ENCODE results near the gene PCGF2.
A peak's percentile ranks its signal among the peaks of the same experiment; 100 is the strongest.

The PCGF2 gene

DNA sequence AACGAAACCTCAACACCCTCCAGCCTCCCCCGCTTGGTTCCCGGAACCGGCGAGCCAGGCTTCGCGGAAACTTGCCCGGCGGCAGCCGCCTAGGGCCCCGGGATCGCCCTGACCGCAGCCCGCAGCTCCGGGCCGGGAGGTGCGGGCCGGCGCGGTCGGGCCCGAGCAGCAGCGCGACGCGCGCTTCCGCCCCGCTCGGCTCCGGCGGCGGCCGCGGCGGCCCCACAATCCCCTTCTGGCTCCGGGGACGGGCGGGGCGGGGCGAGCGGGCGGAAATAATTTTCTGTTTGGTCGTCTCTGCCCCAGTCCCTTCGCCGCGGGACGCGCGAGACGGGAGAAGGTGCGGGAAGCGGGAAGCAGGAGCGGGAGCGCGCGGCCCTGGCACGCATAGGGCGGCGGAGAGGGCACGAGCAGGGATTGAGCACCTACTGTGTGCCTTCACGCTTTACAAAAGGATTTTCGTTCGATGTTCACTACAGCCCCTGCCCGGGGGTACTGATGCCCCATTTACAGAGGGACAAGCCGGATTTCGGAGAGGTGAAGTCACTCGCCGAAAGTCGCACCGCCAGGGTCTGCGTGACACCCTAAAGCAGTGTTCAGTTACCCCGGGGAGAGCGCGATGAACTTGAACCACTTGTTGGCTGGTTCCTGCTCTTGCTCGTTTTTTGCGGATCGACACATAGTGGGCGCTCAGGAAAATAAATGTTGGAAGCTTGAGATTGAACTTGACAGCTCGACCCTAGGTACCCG is 45.8 kb downstream of the PCGF2 start:
- DNase-seq = peak; percentile 89 to 94

DNA sequence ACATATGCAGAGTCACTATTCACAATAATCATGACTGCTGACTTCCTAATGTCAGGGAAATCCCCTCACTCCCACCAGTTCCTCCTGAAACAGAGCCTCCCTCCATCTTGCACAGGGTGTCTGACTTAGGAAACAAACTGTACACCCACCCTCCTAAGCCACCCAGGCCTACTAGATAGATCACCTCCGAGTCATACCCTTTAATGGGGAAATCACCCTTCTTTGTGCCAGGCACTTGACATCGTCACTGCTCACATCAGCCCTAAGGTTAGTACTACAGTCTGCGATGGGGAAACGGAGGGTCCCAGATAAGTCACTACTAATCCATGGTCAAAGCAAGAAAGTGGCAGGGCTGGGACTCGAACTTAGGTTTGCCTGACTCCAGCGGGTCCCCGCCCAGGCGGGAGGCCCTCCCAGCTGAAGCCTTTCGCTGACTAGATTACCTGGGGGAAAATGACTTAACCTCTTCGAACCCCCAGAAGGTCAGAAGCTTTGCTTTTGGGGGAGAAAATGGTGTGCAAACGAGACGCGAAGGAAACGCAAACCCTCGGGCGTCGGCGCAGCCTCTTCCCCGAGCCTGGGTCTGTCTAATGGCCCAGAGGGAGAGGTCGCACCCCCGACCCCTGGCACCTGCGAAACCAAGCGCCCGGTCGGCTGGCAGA is 46.5 kb downstream of the PCGF2 start:
- peak; percentile 85 to 86 for DNase-seq

DNA sequence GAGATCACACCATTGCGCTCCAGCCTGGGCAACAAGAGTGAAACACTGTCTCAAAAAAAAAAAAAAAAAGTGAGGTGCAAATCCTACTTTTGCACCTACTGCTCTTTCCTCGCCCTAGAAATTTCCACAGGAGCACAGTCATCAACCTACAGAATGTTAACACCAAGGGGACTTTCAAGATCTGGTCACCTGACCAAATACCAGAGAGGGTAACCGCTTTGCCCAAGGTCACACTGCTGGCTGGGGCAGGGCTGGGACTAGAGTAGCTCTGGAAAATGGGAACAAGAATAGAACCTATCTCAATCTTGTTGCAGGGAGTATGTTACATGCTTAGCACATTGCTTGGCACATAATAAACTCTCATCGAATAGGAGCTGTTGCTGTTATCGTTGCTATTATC is 49.4 kb downstream of the PCGF2 start:
- no peak for DNase-seq

DNA sequence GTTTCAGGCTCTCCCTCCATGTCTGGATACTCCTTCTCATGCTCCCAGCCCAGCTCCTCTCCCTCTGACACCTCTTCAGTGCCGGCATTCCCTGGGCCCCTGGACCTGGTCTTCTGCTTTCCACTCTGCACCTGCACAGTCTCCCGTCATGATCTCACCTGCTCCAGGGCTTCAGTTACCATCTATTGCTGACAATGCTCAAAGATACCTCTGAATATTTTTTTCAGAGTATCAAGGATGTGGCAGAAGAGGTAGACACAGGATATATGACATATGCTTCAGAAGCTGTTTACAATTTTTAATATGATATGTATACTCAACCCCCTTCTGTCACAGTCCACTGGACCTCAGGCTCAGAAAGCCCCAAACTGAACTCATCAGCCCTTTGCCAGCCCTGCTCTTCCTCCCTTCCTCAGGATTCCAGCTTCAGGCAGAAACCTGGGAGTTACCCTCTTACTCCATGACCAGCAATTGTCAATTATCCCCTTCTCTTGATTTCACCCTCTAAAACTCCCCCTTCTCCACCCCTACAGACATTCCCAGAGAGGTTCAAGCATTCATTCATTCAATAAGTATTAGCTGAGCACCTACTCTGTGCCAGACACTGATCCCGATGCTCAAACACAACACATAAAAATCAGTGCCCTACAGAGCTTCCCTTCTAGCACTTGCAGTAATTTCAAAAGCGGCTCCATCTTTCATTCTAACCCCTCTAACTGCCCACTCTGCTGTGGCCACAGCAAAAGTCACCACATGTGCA is 50.9 kb downstream of the PCGF2 start:
- no peak for DNase-seq

DNA sequence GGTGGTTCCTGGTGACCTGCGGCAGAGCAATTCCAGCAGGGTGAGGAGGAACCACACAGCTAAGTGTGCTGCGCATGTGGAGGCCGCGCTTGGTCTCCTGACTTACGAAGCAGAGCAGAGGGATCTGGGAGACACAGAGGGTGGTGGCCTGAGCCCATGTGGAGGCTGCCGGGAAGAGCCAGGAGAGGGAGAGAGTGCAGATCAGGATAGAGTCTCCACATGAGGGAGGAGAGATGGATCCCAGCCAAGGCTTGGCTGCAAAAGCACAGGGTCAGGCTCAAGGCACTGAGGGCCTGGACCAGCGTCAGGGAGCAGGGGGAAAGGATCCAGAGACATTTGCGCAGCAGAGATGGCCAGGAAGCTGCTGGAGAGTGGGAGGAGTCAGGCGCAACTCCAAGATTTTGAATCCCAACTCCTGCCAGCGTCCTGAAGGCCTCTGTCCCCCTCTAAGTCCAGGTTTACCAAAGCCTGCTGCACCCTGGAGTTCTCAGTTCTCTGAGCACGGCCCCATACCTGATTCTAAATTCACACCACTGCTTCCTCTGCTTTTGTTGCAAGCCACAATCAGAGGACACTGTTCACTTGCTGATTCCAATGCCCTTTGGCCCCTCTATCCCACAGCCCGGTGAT is 54.3 kb downstream of the PCGF2 start:
- no peak for DNase-seq

DNA sequence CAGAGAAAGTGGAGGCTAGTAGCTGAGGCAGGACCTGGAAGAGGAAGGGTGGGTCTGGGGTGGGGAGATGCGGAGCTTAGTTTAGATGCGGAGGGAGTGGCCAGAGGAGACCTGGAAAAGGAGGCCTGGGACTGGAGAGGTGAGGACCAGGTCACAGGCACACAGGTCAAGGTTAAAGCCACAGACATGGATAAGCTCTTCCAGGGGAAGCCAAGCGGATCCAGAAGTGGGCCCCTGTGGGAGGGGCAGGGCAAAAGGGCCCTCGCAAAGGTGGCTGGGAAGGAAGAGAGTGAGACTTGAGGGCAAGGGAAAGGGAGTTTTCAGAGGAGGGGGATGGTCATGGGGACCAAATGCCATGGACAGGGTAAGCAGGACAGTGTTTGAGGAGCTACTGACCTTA is 57.0 kb downstream of the PCGF2 start:
- DNase-seq = no peak

DNA sequence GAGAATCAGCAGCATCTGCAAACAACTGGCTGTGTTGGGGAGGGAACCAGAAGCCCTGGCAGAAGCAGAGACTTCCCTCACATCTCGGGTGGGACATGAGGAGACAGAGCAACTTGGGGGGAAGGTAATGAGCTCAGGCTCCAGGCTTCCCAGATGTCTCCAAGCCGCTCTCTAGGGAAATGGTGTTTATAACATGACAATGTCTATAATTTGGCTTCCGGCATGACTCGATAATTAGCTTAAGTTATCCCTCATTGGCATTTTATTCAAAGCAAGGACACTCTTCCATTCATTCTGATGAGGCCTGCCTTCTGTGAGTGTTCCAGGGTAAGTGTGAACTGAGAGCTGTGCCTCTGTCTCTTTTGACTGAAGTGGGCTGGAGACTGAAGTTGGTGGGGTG is 57.8 kb downstream of the PCGF2 start:
- no peak for DNase-seq

DNA sequence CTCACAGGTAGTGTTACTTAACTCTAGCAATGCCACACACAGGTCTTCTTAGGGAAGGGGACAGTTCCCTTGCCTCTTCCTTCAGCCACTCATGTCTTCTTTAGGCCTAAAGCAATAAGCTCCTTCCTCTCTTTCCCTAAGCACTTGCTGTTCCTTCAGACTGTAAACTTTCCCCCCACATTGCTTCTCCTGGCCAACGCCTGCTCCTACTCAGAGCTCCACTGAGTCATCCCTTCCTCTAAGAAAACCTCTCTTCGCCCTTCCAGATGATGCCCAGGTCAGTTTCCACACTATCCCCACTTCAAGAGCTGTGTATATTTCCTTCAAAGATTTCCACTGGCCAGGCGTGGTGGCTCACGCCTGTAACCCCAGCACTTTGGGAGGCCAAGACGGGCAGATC is 60.9 kb downstream of the PCGF2 start:
- DNase-seq = no peak

DNA sequence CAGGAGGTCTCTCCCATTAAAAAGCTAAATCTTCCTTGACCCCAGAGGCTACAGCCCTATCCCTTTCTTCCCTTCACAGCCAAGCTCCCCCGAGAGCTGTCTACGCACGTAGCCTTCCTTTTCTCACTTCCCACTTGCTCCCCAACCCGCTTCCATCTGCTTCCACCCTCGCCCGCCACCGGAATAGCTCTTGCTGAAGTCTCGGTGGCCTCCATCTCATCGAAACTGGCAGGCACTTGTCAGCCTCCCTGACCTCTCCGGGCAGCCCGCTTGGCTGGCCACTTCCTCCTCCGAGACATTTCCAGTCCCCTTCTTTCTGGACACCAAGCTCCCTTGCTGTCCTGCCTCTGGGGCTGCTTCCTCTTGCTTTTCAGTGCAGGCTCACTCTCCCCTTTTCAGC is 62.6 kb downstream of the PCGF2 start:
- peak in 1 of 2 donors; percentile 27 for DNase-seq

All from CD4-positive, alpha-beta T cell treated with Interferon alpha-2 for 1 hour (primary cell).